ENCODE data around the gene LAPTM4A.

LAPTM4A gene

DNA sequence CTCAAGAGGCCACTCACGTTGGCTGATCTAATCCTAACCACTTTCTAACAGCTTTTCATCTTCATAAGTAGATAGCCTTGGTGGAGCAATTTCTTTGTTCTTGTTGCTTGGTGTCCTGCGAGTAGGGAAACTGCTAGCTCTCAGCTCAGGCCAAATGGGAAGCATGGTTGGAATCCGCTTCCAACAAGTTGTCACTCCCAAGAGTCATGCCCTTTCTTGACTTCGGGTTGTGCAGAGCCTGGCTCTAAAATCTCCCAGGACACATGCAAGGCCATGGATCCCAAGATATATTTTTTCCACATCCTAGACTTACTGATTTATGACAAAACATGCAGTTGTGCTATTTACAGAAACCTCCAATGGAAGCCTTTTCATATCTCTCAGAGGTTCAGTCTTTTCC, 31.7 kb downstream of the LAPTM4A start:
- no peak for DNase-seq (ENCODE audit: low read depth)

DNA sequence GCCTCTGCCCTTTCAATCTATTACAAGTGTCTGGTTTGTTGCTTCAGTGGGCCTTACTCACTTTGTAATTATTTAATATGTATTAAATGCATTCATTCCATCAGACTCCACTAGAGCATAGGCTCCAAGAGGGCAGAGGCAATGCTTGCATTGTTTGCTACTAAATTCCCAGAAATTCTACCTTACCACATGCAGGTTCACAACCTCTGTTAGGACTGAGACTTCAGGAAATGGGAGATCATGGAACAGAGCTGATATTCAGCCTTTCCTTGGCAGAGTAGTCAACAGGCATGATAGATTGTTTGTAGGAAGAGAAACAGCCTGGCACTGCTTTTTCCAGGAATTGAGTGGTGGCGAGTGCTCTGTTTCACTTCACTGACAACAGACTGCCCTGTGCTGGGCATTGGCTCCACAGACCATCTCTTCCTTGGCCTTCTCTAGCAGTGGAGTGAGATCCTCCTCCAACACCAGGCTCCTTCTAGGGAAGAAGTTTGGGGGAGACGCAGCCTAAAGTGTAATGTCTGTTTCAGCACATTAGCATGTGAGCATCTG, 32.8 kb downstream of the LAPTM4A start:
- DNase-seq (ENCODE audit: low read depth) = no peak

DNA sequence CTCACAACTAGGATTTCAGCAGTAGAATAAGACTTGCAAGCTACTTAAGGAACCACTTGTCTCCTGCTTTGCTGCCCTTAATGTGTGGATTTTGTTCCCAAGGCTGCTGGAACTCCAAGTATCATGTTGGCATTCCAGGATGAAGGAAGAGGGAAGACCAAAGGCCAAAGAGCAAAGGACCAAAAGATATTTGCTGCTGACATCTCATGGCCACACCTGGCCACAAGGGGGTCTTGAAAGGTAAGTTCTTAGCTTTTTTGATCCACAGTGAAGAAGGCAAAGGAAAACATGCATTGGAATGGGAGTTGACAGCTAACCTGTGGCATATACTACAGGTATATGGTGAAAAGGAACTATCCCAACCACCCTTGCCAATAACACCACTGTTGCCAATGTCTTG, 35.1 kb downstream of the LAPTM4A start:
- DNase-seq (ENCODE audit: low read depth) = no peak

DNA sequence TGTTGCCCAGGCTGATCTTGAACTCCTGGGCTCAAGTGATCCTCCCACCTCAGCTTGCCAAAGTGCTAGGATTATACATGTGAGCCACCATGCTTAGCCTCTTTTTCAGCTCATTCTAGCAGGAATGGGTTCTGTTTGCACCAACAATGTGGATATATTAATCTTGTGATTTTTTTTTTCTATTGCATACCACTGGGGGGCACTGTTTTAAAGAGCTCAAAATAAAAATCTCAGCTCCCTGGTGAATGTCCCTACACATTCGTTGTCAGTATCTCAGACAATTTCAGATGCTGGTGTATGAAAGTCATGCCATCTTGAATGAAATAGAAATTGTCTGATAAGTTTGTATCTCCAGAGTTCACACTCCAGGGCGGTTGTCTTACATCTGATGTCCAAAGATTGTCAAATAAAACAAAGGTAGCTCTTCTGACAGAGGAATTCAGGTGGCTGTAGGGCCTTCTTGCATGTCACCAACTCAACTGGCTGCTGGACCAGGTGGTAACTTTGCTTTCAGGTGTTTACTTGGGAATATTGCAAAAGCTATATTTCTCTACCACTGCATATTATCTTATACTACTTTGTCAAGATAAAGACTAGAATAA, 35.8 kb downstream of the LAPTM4A start:
- no peak for DNase-seq (ENCODE audit: low read depth)

DNA sequence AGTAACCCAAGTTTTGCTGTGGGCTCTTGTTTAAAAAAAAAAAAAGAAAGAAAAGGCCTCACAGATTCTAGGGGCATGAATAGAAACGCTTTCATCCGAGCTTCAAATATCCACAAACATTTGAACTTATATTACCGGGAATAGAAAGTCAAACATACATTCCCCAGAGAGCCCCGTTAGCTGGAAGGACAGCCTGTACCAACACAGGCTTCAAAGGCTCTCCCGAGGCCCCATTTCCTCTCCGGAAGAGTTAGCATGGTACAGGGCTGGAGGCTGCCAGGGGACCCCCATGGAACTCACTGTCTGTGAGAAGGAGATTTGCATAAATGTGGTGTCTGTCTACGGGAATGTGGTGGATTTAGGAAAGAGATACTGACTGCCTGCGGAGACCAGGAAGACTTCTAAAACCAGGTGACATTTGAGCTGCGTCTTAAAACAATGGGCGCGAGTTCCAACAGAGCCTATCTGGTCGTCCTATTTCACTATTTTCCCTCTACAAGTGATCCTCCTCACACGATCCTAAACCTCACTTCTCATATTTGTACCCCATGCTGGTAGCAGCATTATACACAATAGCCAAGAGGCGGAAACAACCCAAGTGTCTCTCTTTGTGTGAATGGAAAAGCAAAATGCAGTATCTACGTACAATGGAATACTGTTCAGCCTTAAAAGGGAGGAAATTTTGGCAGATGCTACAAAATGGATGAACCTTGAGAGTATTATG, 38.1 kb downstream of the LAPTM4A start:
- no peak for DNase-seq (ENCODE audit: low read depth)

- DNase-seq (ENCODE audit: low read depth) = no peak
These were observed 38.9 kb downstream of the LAPTM4A start, which contains the start of gene MATN3 for GRCh38 chr2:20012282-20013125. Gene MATN3, minus strand, starts transcription at chr2:20012668. Its CDS starts 37 bp downstream, at chr2:20012631.

DNA sequence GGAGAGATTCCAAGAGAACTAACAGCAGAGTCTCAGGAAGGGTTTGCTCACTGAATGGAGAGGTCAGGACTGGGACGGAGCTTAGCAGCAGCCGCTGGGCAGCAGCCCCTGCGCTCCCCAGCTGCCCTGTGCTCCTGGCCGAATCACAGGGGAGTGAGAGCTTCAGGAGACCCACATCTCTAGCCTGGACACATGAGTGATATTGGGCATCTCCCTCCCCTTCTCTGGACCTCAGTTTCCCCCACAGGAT, 39.5 kb downstream of the LAPTM4A start:
- DNase-seq (ENCODE audit: low read depth) = no peak

DNA sequence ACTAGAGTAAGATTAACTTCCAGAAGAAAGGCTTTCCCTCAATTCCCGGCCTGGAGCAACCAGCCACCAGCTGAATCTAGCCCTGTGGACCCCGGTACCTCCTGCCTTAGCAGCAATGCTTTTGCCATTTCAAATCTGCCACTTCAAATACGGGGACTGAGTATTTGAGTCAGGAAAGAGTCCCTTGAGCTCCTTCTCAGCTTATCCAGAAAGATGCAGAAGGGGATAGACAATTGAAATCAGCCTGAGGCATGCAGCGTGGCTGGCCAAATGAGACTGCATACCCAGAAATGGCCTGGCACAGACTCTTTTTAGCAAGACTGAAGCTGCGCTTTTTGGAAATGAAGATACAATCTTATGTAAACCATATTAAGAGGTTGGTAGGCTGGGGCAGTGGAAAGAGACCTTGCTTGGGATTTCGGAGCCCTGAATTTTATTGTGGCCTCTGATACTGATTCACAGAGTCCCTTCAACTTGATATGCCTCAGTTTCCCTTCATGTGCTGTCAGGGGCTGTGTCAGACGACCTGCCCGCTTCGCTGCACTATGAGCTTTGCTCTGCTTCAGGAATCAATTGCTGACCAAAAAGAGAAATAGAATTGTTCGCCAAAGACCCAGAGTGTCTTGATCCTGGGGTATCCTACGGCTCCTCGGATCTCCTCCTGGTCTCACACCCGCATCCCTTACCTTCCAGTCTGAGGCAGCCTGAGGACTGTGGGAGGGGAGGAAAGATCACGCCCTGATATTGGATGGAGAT, 40.0 kb downstream of the LAPTM4A start:
- no peak for DNase-seq (ENCODE audit: low read depth)

DNA sequence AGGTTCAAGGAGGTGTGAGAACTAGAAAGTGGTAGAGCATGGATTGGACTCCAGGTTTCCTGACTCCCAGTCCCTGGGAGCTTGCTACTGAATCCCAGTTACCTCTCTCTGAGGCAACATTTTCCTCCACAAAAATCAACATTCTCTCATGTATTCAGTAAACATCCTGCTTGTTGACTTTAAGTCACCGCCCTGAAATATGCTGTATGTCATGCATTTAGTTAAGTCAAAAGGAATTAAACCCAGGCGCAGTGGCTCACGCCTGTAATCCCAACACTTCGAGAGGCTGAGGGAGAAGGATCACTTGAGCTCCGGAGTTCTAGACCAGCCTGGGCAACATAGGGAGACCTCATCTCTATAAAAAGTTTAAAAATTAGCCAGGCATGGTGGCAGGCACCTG, 42.7 kb downstream of the LAPTM4A start:
- DNase-seq (ENCODE audit: low read depth) = no peak

- DNase-seq (ENCODE audit: low read depth) = no peak
These were observed 45.4 kb downstream of the LAPTM4A start for GRCh38 chr2:20005891-20006470.

DNA sequence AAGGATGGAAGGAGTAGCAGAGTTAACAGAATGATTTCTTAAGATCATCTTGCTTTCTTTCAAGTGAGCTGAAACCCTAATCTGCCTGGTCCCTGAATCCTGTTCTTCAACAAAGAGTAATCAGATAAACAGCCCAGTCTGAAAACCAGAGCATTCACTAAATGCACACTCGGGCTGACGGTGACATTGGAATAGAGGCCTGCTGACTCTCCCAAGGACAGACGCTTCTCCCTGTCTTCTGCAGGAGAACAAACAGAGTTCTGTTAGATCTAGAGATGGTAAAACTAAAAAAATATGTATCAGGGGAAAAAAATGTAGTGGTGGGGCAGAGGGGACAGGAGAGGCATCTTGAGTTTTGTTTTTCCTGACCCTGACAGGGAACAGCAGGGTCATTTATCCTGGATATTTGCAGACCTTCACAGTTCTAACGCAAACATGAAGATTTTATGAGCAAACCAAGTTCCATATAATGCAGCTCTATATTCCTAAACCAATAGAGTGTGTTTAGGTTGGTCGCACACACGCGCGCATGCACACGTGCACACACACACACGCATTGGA, 46.3 kb downstream of the LAPTM4A start:
- DNase-seq (ENCODE audit: low read depth) = no peak

DNA sequence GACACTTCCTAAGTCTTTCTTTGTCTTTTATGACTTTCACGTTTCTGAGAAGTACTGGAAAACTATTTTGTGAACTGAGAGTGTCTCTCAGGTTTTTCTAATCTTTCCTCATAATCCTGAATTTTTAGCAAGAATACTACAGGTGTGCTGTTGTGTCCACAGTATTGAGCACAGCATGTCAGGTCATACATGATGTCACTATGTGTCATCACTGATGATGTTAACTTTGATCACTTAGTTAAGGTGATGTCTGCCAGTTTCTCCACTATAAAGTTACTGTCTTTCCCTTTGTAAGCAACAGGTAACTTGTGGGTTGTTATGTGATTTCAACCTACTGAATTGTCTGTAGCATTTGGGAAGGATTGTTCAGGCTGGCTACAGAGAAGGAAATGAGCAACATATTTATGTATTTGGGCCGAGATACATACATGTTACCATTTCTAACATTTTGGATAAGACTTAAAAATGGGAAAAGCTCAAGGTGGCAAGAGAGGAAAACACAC, 50.0 kb downstream of the LAPTM4A start:
- DNase-seq (ENCODE audit: low read depth) = no peak

GRCh38 chr2:19993731-19994130, 57.7 kb downstream of the LAPTM4A start:
- no peak for DNase-seq (ENCODE audit: low read depth)

DNA sequence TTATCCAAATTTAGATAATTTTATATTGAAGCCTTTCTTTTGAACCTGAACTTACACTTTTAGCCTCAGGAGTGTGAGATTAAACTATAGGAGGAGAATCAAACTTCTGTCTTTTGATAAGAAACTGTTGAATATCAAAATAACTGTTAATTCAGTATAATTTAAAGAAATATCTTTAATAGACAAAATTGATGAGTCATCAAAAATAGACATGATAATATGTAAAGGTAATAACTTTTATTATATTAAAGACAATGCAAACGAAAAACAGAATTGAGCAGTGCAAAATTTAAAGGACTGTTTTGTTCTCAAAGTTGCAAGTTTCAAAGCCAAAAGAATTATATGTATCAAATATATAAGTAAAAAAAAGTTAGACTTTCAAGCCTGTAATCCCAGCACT, 59.5 kb downstream of the LAPTM4A start:
- DNase-seq (ENCODE audit: low read depth) = no peak

GRCh38 chr2:19990416-19990728, 61.1 kb downstream of the LAPTM4A start:
- no peak for DNase-seq (ENCODE audit: low read depth)

DNA sequence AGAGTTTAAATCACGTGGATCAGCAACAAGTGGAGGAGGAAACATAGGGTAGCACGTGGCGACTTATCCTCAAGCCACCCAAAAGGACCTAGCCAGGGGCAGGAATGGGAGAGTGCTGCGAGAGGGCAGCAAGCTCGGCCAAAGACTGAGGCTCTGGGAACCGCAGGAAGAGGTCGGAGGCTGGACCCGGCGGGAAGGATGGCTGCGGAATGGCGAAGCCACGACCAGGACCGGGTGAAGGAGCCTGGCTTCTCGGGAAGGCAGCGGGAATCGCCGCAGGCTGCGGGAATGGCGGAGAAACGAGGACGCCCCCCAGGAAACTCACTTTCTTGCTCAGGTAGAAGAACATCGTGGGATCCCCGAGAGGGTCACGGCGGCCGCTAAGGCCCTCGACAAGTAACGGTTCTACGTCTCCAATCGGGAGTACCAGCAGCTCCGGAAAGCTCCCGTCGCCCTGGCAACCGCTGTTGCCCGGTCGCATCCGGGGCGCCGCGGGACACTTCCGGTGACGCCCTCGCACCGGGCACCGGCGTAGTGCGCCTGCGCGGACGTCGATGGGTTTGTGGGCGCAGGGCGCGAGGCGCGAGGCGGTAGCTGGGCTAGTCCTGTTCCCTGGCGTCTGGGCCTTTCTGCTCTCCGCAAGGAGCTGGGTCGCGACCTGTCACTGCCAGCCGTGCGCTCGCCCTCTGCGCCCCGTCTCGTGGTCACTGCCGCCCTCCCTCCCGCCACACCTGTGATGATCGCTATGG, 61.6 kb downstream of the LAPTM4A start, which contains the start of gene WDR35:
Gene WDR35, minus strand, starts transcription at position 439 of the 749 bp plus-strand sequence. Its CDS starts 90 bp downstream, at position 349.
- DNase-seq (ENCODE audit: low read depth) = peak; percentile 53

- no peak for DNase-seq (ENCODE audit: low read depth)
These were observed 62.1 kb downstream of the LAPTM4A start for GRCh38 chr2:19989342-19989666.

DNA sequence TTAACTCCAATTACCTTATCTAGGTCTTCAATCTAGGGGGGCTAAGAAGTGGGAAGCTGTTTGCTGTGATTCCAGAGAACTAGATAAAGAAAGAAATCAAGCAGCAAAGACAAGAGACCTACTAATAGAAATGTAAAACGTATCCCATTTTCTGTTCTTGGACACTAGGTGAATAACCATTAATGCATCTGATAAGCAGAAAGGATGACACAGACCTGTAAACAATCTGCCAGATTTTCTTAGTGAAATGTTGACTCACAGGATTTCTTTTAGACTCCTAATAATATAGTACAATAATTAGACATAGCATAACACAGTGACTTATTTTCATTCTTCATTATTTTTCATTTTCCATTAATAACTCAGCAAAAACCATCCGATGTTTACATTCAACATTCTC, 62.8 kb downstream of the LAPTM4A start:
- DNase-seq (ENCODE audit: low read depth) = no peak

GRCh38 chr2:19987936-19988335, 63.5 kb downstream of the LAPTM4A start:
- no peak for DNase-seq (ENCODE audit: low read depth)

All from HS-5 (cell line).